ENCODE measurements around the gene COPG2. TPM values are rescaled to one million over a fixed set of nuclear protein-coding genes. Genes with fewer than 3 reads are reported as not detected.

The COPG2 gene
- total and polyA plus RNA-seq, 2 of the 13 experiments (the other 11 are each of a cell fraction or from before 2014, with no cell fraction given), result 14.1 to 17.7 TPM

DNA sequence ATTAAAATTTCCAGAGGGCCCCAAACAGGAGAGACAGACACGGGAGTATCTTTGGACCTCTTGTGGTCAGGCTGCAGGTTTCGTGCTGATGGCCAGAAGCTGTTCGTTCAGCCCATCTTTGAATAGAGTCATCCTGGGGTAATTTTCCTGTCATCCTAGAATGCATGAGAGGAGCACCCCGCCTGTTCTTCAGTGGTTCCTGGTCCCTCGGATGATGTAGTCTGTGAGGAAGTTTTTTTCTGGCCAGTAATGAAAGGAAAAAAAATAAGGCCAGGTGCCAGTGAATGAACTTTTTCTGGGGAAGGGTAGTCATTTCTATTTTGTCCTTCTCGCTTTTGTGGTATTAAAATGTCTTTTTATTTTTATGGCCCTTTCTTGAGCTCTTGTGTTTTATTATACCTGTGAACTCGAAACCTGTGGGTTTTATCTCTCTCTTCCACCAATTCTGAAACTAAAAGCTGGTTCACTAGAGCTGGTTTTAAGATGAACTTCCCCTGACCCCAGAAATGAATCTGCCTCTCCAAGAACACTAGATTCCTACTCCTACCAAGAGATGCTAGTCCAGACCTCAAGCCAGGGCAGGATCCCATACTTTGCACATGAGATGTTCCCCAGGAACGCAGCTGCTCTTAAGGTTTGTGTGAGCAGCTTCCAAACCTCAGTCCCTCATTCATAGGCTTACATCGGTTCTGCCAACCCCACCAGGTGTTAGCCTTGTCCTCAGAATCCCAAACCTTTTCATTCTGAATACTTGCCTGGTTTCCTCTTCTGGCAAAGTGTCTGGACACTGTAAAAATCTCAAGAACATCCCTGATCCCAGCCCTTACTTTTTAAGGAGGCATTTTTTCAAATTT lies 192.0 kb downstream of the COPG2 start (continued):
- TF ChIP-seq, protein P1, sequence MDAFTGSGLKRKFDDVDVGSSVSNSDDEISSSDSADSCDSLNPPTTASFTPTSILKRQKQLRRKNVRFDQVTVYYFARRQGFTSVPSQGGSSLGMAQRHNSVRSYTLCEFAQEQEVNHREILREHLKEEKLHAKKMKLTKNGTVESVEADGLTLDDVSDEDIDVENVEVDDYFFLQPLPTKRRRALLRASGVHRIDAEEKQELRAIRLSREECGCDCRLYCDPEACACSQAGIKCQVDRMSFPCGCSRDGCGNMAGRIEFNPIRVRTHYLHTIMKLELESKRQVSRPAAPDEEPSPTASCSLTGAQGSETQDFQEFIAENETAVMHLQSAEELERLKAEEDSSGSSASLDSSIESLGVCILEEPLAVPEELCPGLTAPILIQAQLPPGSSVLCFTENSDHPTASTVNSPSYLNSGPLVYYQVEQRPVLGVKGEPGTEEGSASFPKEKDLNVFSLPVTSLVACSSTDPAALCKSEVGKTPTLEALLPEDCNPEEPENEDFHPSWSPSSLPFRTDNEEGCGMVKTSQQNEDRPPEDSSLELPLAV (CRISPR knock-in tag; conservative IDR thresholded peaks at IDR 0.05; ENCODE audit: low read depth), result no peak
- TF ChIP-seq, protein P2, sequence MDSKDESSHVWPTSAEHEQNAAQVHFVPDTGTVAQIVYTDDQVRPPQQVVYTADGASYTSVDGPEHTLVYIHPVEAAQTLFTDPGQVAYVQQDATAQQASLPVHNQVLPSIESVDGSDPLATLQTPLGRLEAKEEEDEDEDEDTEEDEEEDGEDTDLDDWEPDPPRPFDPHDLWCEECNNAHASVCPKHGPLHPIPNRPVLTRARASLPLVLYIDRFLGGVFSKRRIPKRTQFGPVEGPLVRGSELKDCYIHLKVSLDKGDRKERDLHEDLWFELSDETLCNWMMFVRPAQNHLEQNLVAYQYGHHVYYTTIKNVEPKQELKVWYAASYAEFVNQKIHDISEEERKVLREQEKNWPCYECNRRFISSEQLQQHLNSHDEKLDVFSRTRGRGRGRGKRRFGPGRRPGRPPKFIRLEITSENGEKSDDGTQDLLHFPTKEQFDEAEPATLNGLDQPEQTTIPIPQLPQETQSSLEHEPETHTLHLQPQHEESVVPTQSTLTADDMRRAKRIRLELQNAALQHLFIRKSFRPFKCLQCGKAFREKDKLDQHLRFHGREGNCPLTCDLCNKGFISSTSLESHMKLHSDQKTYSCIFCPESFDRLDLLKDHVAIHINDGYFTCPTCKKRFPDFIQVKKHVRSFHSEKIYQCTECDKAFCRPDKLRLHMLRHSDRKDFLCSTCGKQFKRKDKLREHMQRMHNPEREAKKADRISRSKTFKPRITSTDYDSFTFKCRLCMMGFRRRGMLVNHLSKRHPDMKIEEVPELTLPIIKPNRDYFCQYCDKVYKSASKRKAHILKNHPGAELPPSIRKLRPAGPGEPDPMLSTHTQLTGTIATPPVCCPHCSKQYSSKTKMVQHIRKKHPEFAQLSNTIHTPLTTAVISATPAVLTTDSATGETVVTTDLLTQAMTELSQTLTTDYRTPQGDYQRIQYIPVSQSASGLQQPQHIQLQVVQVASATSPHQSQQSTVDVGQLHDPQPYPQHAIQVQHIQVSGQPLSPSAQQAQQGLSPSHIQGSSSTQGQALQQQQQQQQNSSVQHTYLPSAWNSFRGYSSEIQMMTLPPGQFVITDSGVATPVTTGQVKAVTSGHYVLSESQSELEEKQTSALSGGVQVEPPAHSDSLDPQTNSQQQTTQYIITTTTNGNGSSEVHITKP (CRISPR knock-in tag; IDR thresholded peaks at IDR 0.05; ENCODE audit: low read depth), result no peak
- TF ChIP-seq XRCC5 (optimal IDR thresholded peaks at IDR 0.05; ENCODE audit: low read length), result no peak
- TF ChIP-seq, protein P3, sequence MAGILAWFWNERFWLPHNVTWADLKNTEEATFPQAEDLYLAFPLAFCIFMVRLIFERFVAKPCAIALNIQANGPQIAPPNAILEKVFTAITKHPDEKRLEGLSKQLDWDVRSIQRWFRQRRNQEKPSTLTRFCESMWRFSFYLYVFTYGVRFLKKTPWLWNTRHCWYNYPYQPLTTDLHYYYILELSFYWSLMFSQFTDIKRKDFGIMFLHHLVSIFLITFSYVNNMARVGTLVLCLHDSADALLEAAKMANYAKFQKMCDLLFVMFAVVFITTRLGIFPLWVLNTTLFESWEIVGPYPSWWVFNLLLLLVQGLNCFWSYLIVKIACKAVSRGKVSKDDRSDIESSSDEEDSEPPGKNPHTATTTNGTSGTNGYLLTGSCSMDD (CRISPR knock-in tag; IDR thresholded peaks at IDR 0.05), result no peak
- no peak for TF ChIP-seq ZSCAN20 (CRISPR knock-in tag; IDR thresholded peaks at IDR 0.05; ENCODE audit: borderline replicate concordance)
- TF ChIP-seq ZNF674 (CRISPR knock-in tag; IDR thresholded peaks at IDR 0.05; ENCODE audit: low read depth), result no peak
- no peak for TF ChIP-seq ZNF124 (CRISPR knock-in tag; IDR thresholded peaks at IDR 0.05)
